GM12878 (cell line): ENCODE results near the gene CCDC85B. TPM values are rescaled to one million over a fixed set of nuclear protein-coding genes. Genes with fewer than 3 reads are reported as not detected.

Source experiments
- ATAC-seq: fragments of 200-7000 bp; cut with Tn5 transposase; 3 replicates; pipeline ENCODE4 v1.9.1; 2020; ENCODE audit warnings: mild to moderate bottlenecking, moderate library complexity
- BruUV-seq: library from RNA; stranded (reverse); fragments of 400-500 nt; replicated peaks from 2 replicates; lab custom pipeline; 2021; lab: Mats Ljungman, UMichigan
- CTCF ChIA-PET: fragments of 300-600 bp; sonication (Branson Sonifier 250); formaldehyde crosslinking; extraction: SDS; loops from one replicate; lab custom pipeline; 2021; ENCODE audit warnings: inconsistent platforms; lab: Yijun Ruan, JAX
- POLR2A ChIA-PET: fragments of 350-600 bp; formaldehyde crosslinking; extraction: SDS; loops from one replicate; lab custom pipeline; 2021; ENCODE audit warnings: inconsistent platforms; lab: Charles Lee
- RAD21 ChIA-PET: fragments of 300-600 bp; sonication (Branson Sonifier 250); formaldehyde crosslinking; loops from one replicate; lab custom pipeline; 2023; ENCODE audit warnings: antibody characterized with exemption; ENCODE audit not compliant: unreplicated experiment; lab: Charles Lee
- SMC1A ChIA-PET: fragments of 300-600 bp; sonication (Branson Sonifier 250); formaldehyde crosslinking; loops from one replicate; lab custom pipeline; 2023; ENCODE audit not compliant: unreplicated experiment, uncharacterized antibody; lab: Charles Lee
- DNase-seq: peaks from one replicate; pipeline ENCODE4 v3.0.0-alpha.2; 2011; ENCODE audit warnings: low read depth, low spot score
- FAIRE-seq: peaks from 3 replicates; lab custom pipeline; 2011; peaks lifted over from hg19 to GRCh38; lab: Jason Lieb, UNC
- H2AFZ ChIP-seq: 2 replicates; pipeline ENCODE4 v1.6.0; 2011; ENCODE audit warnings: low read depth, low read length, control low read depth; ENCODE audit not compliant: control insufficient read depth
- H3K27ac ChIP-seq: 2 replicates; pipeline ENCODE4 v1.5.1; 2011; ENCODE audit warnings: control low read depth; ENCODE audit not compliant: control insufficient read depth, insufficient read depth
- H3K27me3 ChIP-seq, 2 experiments: replicated peaks in 1 of 2; 2 replicates each; pipeline versions ENCODE4 v1.6.0 to v1.6.1; 2011; ENCODE audit warnings: low read length in 1 of 2; ENCODE audit not compliant: control insufficient read depth in 2 of 2, insufficient read depth in 2 of 2
- H3K36me3 ChIP-seq, 2 experiments: 2 replicates each; pipeline ENCODE4 v1.5.1; 2011; ENCODE audit warnings: low read length in 1 of 2; ENCODE audit not compliant: control insufficient read depth in 2 of 2, insufficient read depth in 2 of 2
- H3K4me1 ChIP-seq: 2 replicates; pipeline ENCODE4 v1.6.1; 2011; ENCODE audit warnings: mild to moderate bottlenecking, low read length, moderate library complexity, mixed read lengths; ENCODE audit not compliant: control insufficient read depth, insufficient read depth
- H3K4me2 ChIP-seq: 2 replicates; pipeline ENCODE4 v1.6.0; 2011; ENCODE audit warnings: control low read depth; ENCODE audit not compliant: control insufficient read depth, insufficient read depth
- H3K4me3 ChIP-seq: fragments of 200-600 bp; sonication (generic); 2 replicates; pipeline ENCODE4 v1.5.1; 2016
- H3K79me2 ChIP-seq: 2 replicates; pipeline ENCODE4 v1.6.0; 2011; ENCODE audit warnings: low read length; ENCODE audit not compliant: control insufficient read depth, insufficient read depth
- H3K9ac ChIP-seq: 2 replicates; pipeline ENCODE4 v1.8.0; 2011; ENCODE audit warnings: low read length, control low read depth, mixed read lengths; ENCODE audit not compliant: control insufficient read depth, insufficient read depth
- H3K9me3 ChIP-seq: replicated peaks from 3 replicates; pipeline ENCODE4 v1.5.1; 2011; ENCODE audit warnings: mild to moderate bottlenecking, low read length; ENCODE audit not compliant: control insufficient read depth, insufficient read depth
- H4K20me1 ChIP-seq: 2 replicates; pipeline ENCODE4 v1.6.0; 2011; ENCODE audit not compliant: control insufficient read depth, insufficient read depth
- BHLHE40 ChIP-seq, 2 experiments: fragments of 450-650 bp in 1 of 2; IDR thresholded peaks; 2 replicates each; pipeline ENCODE4 v1.6.1; 2011 to 2017; ENCODE audit warnings: low read depth in 2 of 2, borderline replicate concordance in 1 of 2, improper control_type of control experiment in 1 of 2, low read length in 1 of 2, mild to moderate bottlenecking in 1 of 2
- CHD4 ChIP-seq: fragments of 200-600 bp; sonication (generic); IDR thresholded peaks from 2 replicates; pipeline ENCODE4 v1.6.1; 2016; ENCODE audit warnings: mild to moderate bottlenecking
- EZH2 ChIP-seq: IDR thresholded peaks from 2 replicates; pipeline ENCODE4 v1.6.1; 2012; ENCODE audit warnings: low read depth, mild to moderate bottlenecking, control low read depth, inconsistent platforms, low read length, borderline replicate concordance; ENCODE audit not compliant: control insufficient read depth
- IKZF2 ChIP-seq, 2 experiments: fragments of 450-650 bp; IDR thresholded peaks; 2 replicates each; pipeline ENCODE4 v1.6.1; 2017; ENCODE audit warnings: mild to moderate bottlenecking in 2 of 2, moderate library complexity in 2 of 2
- NRF1 ChIP-seq: conservative IDR thresholded peaks from 2 replicates; pipeline ENCODE4 v1.6.1; 2011; ENCODE audit warnings: mild to moderate bottlenecking, low read depth, low read length, improper control_type of control experiment
- ZBTB11 ChIP-seq: fragments of 450-650 bp; formaldehyde crosslinking; IDR thresholded peaks from 2 replicates; pipeline ENCODE4 v1.5.0; 2022; ENCODE audit warnings: mild to moderate bottlenecking, missing genetic modification characterization
- ZZZ3 ChIP-seq: IDR thresholded peaks from 2 replicates; pipeline ENCODE4 v1.6.1; 2011; ENCODE audit warnings: low read depth; ENCODE audit not compliant: control insufficient read depth, insufficient read length
- WGBS: methylation state at CpG from one replicate; pipeline ENCODE4 v1.1.6; 2016; ENCODE audit warnings: low lambda C conversion rate; ENCODE audit not compliant: insufficient replicate concordance, insufficient coverage; ENCODE audit errors: missing lambda C conversion rate; 5-methylcytosine and 5-hydroxymethylcytosine counted together
- in situ Hi-C: fragments of 300-500 bp; cut with MboI; formaldehyde crosslinking; loops from 9 replicates; pipeline ENCODE4 v1.14.3; 2018; ENCODE audit warnings: mixed read lengths
- intact Hi-C: fragments of 100-400 bp; cut with micrococcal nuclease; formaldehyde crosslinking; loops from one replicate; pipeline ENCODE4 v1.14.2; 2022; ENCODE audit not compliant: unreplicated experiment
- polyA plus RNA-seq, 11 experiments: library from polyadenylated mRNA; depleted of rRNA in 4 of 11; unstranded in 6 of 11; stranded (reverse) in 5 of 11; fragments of >200 nt; fragmentation: Nextera tagmentation in 4 of 11; fragmentation: Illumina TruSeq in 1 of 11; extraction: Ambion mirVana in 4 of 11; extraction: Trizol in 1 of 11; gene quantifications; 1 replicate in 1 of 11; 2 replicates in 10 of 11; pipeline versions ENCODE4 v1.2.1 to v1.2.3, GENCODE V29; 2011 to 2016; ENCODE audit warnings: inconsistent platforms in 2 of 11, missing spikeins in 2 of 11, low read depth in 1 of 11
- total RNA-seq, 4 experiments: library from RNA; depleted of rRNA in 3 of 4; stranded (reverse); fragments of >200 nt in 3 of 4; fragmentation: Illumina TruSeq in 1 of 4; extraction: Trizol in 1 of 4; gene quantifications; 2 replicates each; pipeline versions ENCODE4 v1.2.1 to v1.2.3, GENCODE V29; 2013 to 2021
- TF ChIP-seq, protein P1 (sequence below): fragments of 150-350 bp; IDR thresholded peaks from 2 replicates; pipeline ENCODE4 v1.6.1; 2014; ENCODE audit warnings: mild to moderate bottlenecking, low read depth, low read length

The CCDC85B gene
- total and polyA plus RNA-seq, 10 of the 15 experiments (the other 5 are each of a cell fraction or from before 2014, with no cell fraction given): 0.32 to 114 (median 49.5) TPM

GRCh38 chr11:65937766-65938165 lies 47.3 kb downstream of the CCDC85B start:
- ChIA-PET CTCF (no interaction called here), RAD21 (no interaction called here), POLR2A (interaction anchor here (1.7 kb wide), 1 partner anchor 9 kb away, joined by 6 read pairs; no protein-coding TSS in a partner anchor), SMC1A (no interaction called here)
- no peak overlapping the region for H3K27ac ChIP-seq
- H3K27me3 ChIP-seq: no peaks in the 10 kb centered on the region
- no peak overlapping the region for H3K4me2 ChIP-seq
- no peaks in the 10 kb centered on the region for H3K9me3 ChIP-seq
- no peak overlapping the region for H3K9ac ChIP-seq
- H4K20me1 ChIP-seq: no peaks in the 10 kb centered on the region
- ATAC-seq (no peak), DNase-seq (no peak), FAIRE-seq (no peak)
- TF ChIP-seq, protein P1, sequence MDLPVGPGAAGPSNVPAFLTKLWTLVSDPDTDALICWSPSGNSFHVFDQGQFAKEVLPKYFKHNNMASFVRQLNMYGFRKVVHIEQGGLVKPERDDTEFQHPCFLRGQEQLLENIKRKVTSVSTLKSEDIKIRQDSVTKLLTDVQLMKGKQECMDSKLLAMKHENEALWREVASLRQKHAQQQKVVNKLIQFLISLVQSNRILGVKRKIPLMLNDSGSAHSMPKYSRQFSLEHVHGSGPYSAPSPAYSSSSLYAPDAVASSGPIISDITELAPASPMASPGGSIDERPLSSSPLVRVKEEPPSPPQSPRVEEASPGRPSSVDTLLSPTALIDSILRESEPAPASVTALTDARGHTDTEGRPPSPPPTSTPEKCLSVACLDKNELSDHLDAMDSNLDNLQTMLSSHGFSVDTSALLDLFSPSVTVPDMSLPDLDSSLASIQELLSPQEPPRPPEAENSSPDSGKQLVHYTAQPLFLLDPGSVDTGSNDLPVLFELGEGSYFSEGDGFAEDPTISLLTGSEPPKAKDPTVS: no peak
- no peak for TF ChIP-seq CHD4
- TF ChIP-seq EZH2: no peak
- no peak for TF ChIP-seq ZZZ3
- TF ChIP-seq BHLHE40 (IDR thresholded peaks at IDR 0.05; ENCODE audit: borderline replicate concordance in 1 of 2, low read depth in 2 of 2, low read length in 1 of 2): no peak
- TF ChIP-seq ZBTB11: no peak
- TF ChIP-seq IKZF2 (IDR thresholded peaks at IDR 0.05): no peak
- no peak for TF ChIP-seq NRF1
- intact Hi-C loops (no loop called here), in situ Hi-C loops (no loop called here)
- BruUV-seq: no TSS peak
- no peak overlapping the region for H3K4me3 ChIP-seq
- H2AFZ ChIP-seq: no peak overlapping the region
- no peaks in the 10 kb centered on the region for H3K79me2 ChIP-seq
- H3K4me1 ChIP-seq: peaks cover 8% of the 10 kb centered on the region
- H3K36me3 ChIP-seq: no peaks in the 10 kb centered on the region
- WGBS: 56% methylated on average over 4 of the region's 4 CpGs

Other genes with a start within 250 kb of the CCDC85B start
Only the 7 nearest of the 23 such genes appear.
- gene MUS81, start 30.2 kb upstream of the CCDC85B start, total RNA-seq (2014; rRNA removed): 59.1 and 67.7 TPM in 2 replicates
- 32.4 and 33.0 TPM in 2 replicates for gene MUS81, start 30.2 kb upstream of the CCDC85B start, total RNA-seq (2014; rRNA removed; fragmentation: Illumina TruSeq; extraction: Trizol)
- 68.5 and 76.1 TPM in 2 replicates for gene MUS81, start 30.2 kb upstream of the CCDC85B start, total RNA-seq (2021)
- gene MUS81, start 30.2 kb upstream of the CCDC85B start, polyA plus RNA-seq (2011; rRNA removed): 28.8 and 39.3 TPM in 2 replicates
- 10.7 and 31.9 TPM in 2 replicates for gene MUS81, start 30.2 kb upstream of the CCDC85B start, polyA plus RNA-seq (2014; fragmentation: Illumina TruSeq; extraction: Trizol)
- gene MUS81, start 30.2 kb upstream of the CCDC85B start, polyA plus RNA-seq (2014; fragmentation: Nextera tagmentation; extraction: Ambion mirVana): 10 to 100 TPM; 11.8 to 22.9 TPM
- 70.7 and 81.2 TPM in 2 replicates for gene MUS81, start 30.2 kb upstream of the CCDC85B start, polyA plus RNA-seq (2014; rRNA removed)
- 10 to 100 TPM; 57.6 to 65.1 TPM for gene MUS81, start 30.2 kb upstream of the CCDC85B start, polyA plus RNA-seq (2016; fragmentation: Nextera tagmentation; extraction: Ambion mirVana)
- 2.3 and 2.6 TPM in 2 replicates for gene EFEMP2, start 17.9 kb upstream of the CCDC85B start, total RNA-seq (2014; rRNA removed)
- gene EFEMP2, start 17.9 kb upstream of the CCDC85B start, total RNA-seq (2014; rRNA removed; fragmentation: Illumina TruSeq; extraction: Trizol): 0.94 and 1.7 TPM in 2 replicates
- gene EFEMP2, start 17.9 kb upstream of the CCDC85B start, total RNA-seq (2021): 2.3 and 2.4 TPM in 2 replicates
- 8.5 and 13.2 TPM in 2 replicates for gene EFEMP2, start 17.9 kb upstream of the CCDC85B start, polyA plus RNA-seq (2011; rRNA removed)
- gene EFEMP2, start 17.9 kb upstream of the CCDC85B start, polyA plus RNA-seq (2014; fragmentation: Illumina TruSeq; extraction: Trizol): 0.96 and 1.3 TPM in 2 replicates
- gene EFEMP2, start 17.9 kb upstream of the CCDC85B start, polyA plus RNA-seq (2014; fragmentation: Nextera tagmentation; extraction: Ambion mirVana): under 1 TPM in 1 of 2 experiments, not detected in 1; 0.24 TPM
- gene EFEMP2, start 17.9 kb upstream of the CCDC85B start, polyA plus RNA-seq (2014; rRNA removed): 3.0 and 3.5 TPM in 2 replicates
- gene EFEMP2, start 17.9 kb upstream of the CCDC85B start, polyA plus RNA-seq (2016; fragmentation: Nextera tagmentation; extraction: Ambion mirVana): 1 to 10 TPM in 1 of 2 experiments, under 1 TPM in 1; 0.70 to 1.3 TPM
- 1.4 and 2.9 TPM in 2 replicates for gene CTSW, start 10.8 kb upstream of the CCDC85B start, total RNA-seq (2014; rRNA removed)
- gene CTSW, start 10.8 kb upstream of the CCDC85B start, total RNA-seq (2014; rRNA removed; fragmentation: Illumina TruSeq; extraction: Trizol): 1.5 and 1.7 TPM in 2 replicates
- gene CTSW, start 10.8 kb upstream of the CCDC85B start, total RNA-seq (2021): 1.5 and 1.9 TPM in 2 replicates
- 7.0 and 12.0 TPM in 2 replicates for gene CTSW, start 10.8 kb upstream of the CCDC85B start, polyA plus RNA-seq (2011; rRNA removed)
- 0.43 and 1.7 TPM in 2 replicates for gene CTSW, start 10.8 kb upstream of the CCDC85B start, polyA plus RNA-seq (2014; fragmentation: Illumina TruSeq; extraction: Trizol)
- gene CTSW, start 10.8 kb upstream of the CCDC85B start, polyA plus RNA-seq (2014; fragmentation: Nextera tagmentation; extraction: Ambion mirVana): 1 to 10 TPM in 1 of 2 experiments, under 1 TPM in 1; 0.53 to 1.6 TPM
- 1.7 and 3.3 TPM in 2 replicates for gene CTSW, start 10.8 kb upstream of the CCDC85B start, polyA plus RNA-seq (2014; rRNA removed)
- 1 to 10 TPM in 1 of 2 experiments, under 1 TPM in 1; 0.92 to 1.1 TPM for gene CTSW, start 10.8 kb upstream of the CCDC85B start, polyA plus RNA-seq (2016; fragmentation: Nextera tagmentation; extraction: Ambion mirVana)
- 144 and 155 TPM in 2 replicates for gene FIBP, start 2.2 kb upstream of the CCDC85B start, total RNA-seq (2014; rRNA removed)
- 78.4 and 82.8 TPM in 2 replicates for gene FIBP, start 2.2 kb upstream of the CCDC85B start, total RNA-seq (2014; rRNA removed; fragmentation: Illumina TruSeq; extraction: Trizol)
- 100.0 and 103 TPM in 2 replicates for gene FIBP, start 2.2 kb upstream of the CCDC85B start, total RNA-seq (2021)
- 79.6 and 89.1 TPM in 2 replicates for gene FIBP, start 2.2 kb upstream of the CCDC85B start, polyA plus RNA-seq (2011; rRNA removed)
- gene FIBP, start 2.2 kb upstream of the CCDC85B start, polyA plus RNA-seq (2014; fragmentation: Illumina TruSeq; extraction: Trizol): 59.8 and 78.7 TPM in 2 replicates
- gene FIBP, start 2.2 kb upstream of the CCDC85B start, polyA plus RNA-seq (2014; fragmentation: Nextera tagmentation; extraction: Ambion mirVana): 10 to 100 TPM; 65.1 to 80.7 TPM
- gene FIBP, start 2.2 kb upstream of the CCDC85B start, polyA plus RNA-seq (2014; rRNA removed): 169 and 197 TPM in 2 replicates
- gene FIBP, start 2.2 kb upstream of the CCDC85B start, polyA plus RNA-seq (2016; fragmentation: Nextera tagmentation; extraction: Ambion mirVana): 100 to 1,000 TPM; 176 to 182 TPM
- 2.1 TPM in 2 replicates for gene FOSL1, start 9.7 kb downstream of the CCDC85B start, total RNA-seq (2014; rRNA removed)
- gene FOSL1, start 9.7 kb downstream of the CCDC85B start, total RNA-seq (2014; rRNA removed; fragmentation: Illumina TruSeq; extraction: Trizol): 0.92 and 1.3 TPM in 2 replicates
- gene FOSL1, start 9.7 kb downstream of the CCDC85B start, total RNA-seq (2021): 3.8 and 4.3 TPM in 2 replicates
- gene FOSL1, start 9.7 kb downstream of the CCDC85B start, polyA plus RNA-seq (2011; rRNA removed): 0.76 and 1.3 TPM in 2 replicates
- 2.4 and 2.8 TPM in 2 replicates for gene FOSL1, start 9.7 kb downstream of the CCDC85B start, polyA plus RNA-seq (2014; fragmentation: Illumina TruSeq; extraction: Trizol)
- under 1 TPM; 0.82 to 0.90 TPM for gene FOSL1, start 9.7 kb downstream of the CCDC85B start, polyA plus RNA-seq (2014; fragmentation: Nextera tagmentation; extraction: Ambion mirVana)
- 2.0 and 2.4 TPM in 2 replicates for gene FOSL1, start 9.7 kb downstream of the CCDC85B start, polyA plus RNA-seq (2014; rRNA removed)
- 1 to 10 TPM; 5.0 to 5.4 TPM for gene FOSL1, start 9.7 kb downstream of the CCDC85B start, polyA plus RNA-seq (2016; fragmentation: Nextera tagmentation; extraction: Ambion mirVana)
- gene C11orf68, start 28.4 kb downstream of the CCDC85B start, total RNA-seq (2014; rRNA removed): 7.3 and 7.8 TPM in 2 replicates
- 8.6 and 8.8 TPM in 2 replicates for gene C11orf68, start 28.4 kb downstream of the CCDC85B start, total RNA-seq (2014; rRNA removed; fragmentation: Illumina TruSeq; extraction: Trizol)
- gene C11orf68, start 28.4 kb downstream of the CCDC85B start, total RNA-seq (2021): 25.4 and 27.7 TPM in 2 replicates
- gene C11orf68, start 28.4 kb downstream of the CCDC85B start, polyA plus RNA-seq (2011; rRNA removed): 7.1 and 17.2 TPM in 2 replicates
- gene C11orf68, start 28.4 kb downstream of the CCDC85B start, polyA plus RNA-seq (2014; fragmentation: Illumina TruSeq; extraction: Trizol): 10.9 and 17.2 TPM in 2 replicates
- 1 to 10 TPM; 3.0 to 7.0 TPM for gene C11orf68, start 28.4 kb downstream of the CCDC85B start, polyA plus RNA-seq (2014; fragmentation: Nextera tagmentation; extraction: Ambion mirVana)
- 24.1 and 24.5 TPM in 2 replicates for gene C11orf68, start 28.4 kb downstream of the CCDC85B start, polyA plus RNA-seq (2014; rRNA removed)
- gene C11orf68, start 28.4 kb downstream of the CCDC85B start, polyA plus RNA-seq (2016; fragmentation: Nextera tagmentation; extraction: Ambion mirVana): 10 to 100 TPM; 16.2 to 24.4 TPM
- 110 and 126 TPM in 2 replicates for gene DRAP1, start 28.8 kb downstream of the CCDC85B start, total RNA-seq (2014; rRNA removed)
- 116 and 118 TPM in 2 replicates for gene DRAP1, start 28.8 kb downstream of the CCDC85B start, total RNA-seq (2014; rRNA removed; fragmentation: Illumina TruSeq; extraction: Trizol)
- 122 and 124 TPM in 2 replicates for gene DRAP1, start 28.8 kb downstream of the CCDC85B start, total RNA-seq (2021)
- gene DRAP1, start 28.8 kb downstream of the CCDC85B start, polyA plus RNA-seq (2011; rRNA removed): 64.9 and 74.2 TPM in 2 replicates
- gene DRAP1, start 28.8 kb downstream of the CCDC85B start, polyA plus RNA-seq (2014; fragmentation: Illumina TruSeq; extraction: Trizol): 18.2 and 98.6 TPM in 2 replicates
- gene DRAP1, start 28.8 kb downstream of the CCDC85B start, polyA plus RNA-seq (2014; fragmentation: Nextera tagmentation; extraction: Ambion mirVana): 10 to 100 TPM in 1 of 2 experiments, 1 to 10 TPM in 1; 9.4 to 35.8 TPM
- 154 and 162 TPM in 2 replicates for gene DRAP1, start 28.8 kb downstream of the CCDC85B start, polyA plus RNA-seq (2014; rRNA removed)
- 100 to 1,000 TPM; 162 to 163 TPM for gene DRAP1, start 28.8 kb downstream of the CCDC85B start, polyA plus RNA-seq (2016; fragmentation: Nextera tagmentation; extraction: Ambion mirVana)